WTC11 (cell line): ENCODE results near the gene FNDC5. TPM values are rescaled to one million over a fixed set of nuclear protein-coding genes. Genes with fewer than 3 reads are reported as not detected.

Source experiments
- ATAC-seq: fragments of 200-7000 bp; cut with Tn5 transposase; 2 replicates; pipeline ENCODE4 v1.10.0; 2021; ENCODE audit warnings: mild to moderate bottlenecking, moderate library complexity
- CTCF ChIA-PET: fragments of 300-600 bp; sonication (Branson Sonifier 250); formaldehyde crosslinking; loops from one replicate; lab custom pipeline; 2021; ENCODE audit warnings: antibody characterized with exemption; lab: Charles Lee
- POLR2A ChIA-PET: fragments of 350-600 bp; sonication (Branson Sonifier 250); formaldehyde crosslinking; loops from one replicate; lab custom pipeline; 2021; ENCODE audit warnings: antibody characterized with exemption; lab: Charles Lee
- DNase-seq: peaks from one replicate; pipeline ENCODE4 v3.0.0; 2021; ENCODE audit warnings: low spot score
- H3K27ac Mint-ChIP-seq: 2 replicates; pipeline ENCODE4 v1.8.0; 2021; ENCODE audit warnings: mixed read lengths
- H3K27me3 Mint-ChIP-seq: 2 replicates; pipeline ENCODE4 v1.8.0; 2021; ENCODE audit warnings: low read depth, mild to moderate bottlenecking, moderate library complexity, mixed read lengths
- H3K36me3 Mint-ChIP-seq: 2 replicates; pipeline ENCODE4 v1.8.0; 2021; ENCODE audit warnings: mixed read lengths
- H3K4me1 Mint-ChIP-seq: 2 replicates; pipeline ENCODE4 v1.8.0; 2022; ENCODE audit warnings: mixed read lengths
- H3K4me3 Mint-ChIP-seq: 2 replicates; pipeline ENCODE4 v1.8.0; 2021; ENCODE audit warnings: mild to moderate bottlenecking, moderate library complexity, mixed read lengths
- H3K9me3 Mint-ChIP-seq: 2 replicates; pipeline ENCODE4 v1.8.0; 2021; ENCODE audit warnings: mixed read lengths
- AFF4 ChIP-seq: sonication (generic); formaldehyde crosslinking; IDR thresholded peaks from 2 replicates; pipeline ENCODE4 v1.8.1; 2023; ENCODE audit warnings: mild to moderate bottlenecking, missing genetic modification reagents, borderline replicate concordance
- AR ChIP-seq: fragments of 250-450 bp; sonication (Bioruptor Pico); IDR thresholded peaks from 2 replicates; pipeline ENCODE4 v1.9.0; 2021; ENCODE audit warnings: mild to moderate bottlenecking
- ARID4B ChIP-seq: sonication (generic); formaldehyde crosslinking; IDR thresholded peaks from 2 replicates; pipeline ENCODE4 v1.8.0; 2023; ENCODE audit warnings: missing genetic modification reagents, mild to moderate bottlenecking, borderline replicate concordance
- ATF2 ChIP-seq: sonication (generic); formaldehyde crosslinking; IDR thresholded peaks from 2 replicates; pipeline ENCODE4 v1.8.1; 2022; ENCODE audit warnings: low read depth, missing genetic modification reagents, borderline replicate concordance
- CDX4 ChIP-seq: fragments of 250-450 bp; sonication (Bioruptor Pico); IDR thresholded peaks from 2 replicates; pipeline ENCODE4 v1.9.0; 2021; ENCODE audit warnings: moderate library complexity, mild to moderate bottlenecking, inconsistent platforms, borderline replicate concordance
- E2F4 ChIP-seq: sonication (generic); formaldehyde crosslinking; IDR thresholded peaks from 2 replicates; pipeline ENCODE4 v1.8.1; 2022; ENCODE audit warnings: low read depth, mild to moderate bottlenecking, moderate library complexity, missing genetic modification reagents, borderline replicate concordance
- ERG ChIP-seq: fragments of 250-450 bp; sonication (Bioruptor Pico); IDR thresholded peaks from 2 replicates; pipeline ENCODE4 v1.8.0; 2021; ENCODE audit warnings: mild to moderate bottlenecking
- ESRRA ChIP-seq: sonication (generic); formaldehyde crosslinking; IDR thresholded peaks from 2 replicates; pipeline ENCODE4 v1.8.1; 2022; ENCODE audit warnings: mild to moderate bottlenecking, missing genetic modification reagents, borderline replicate concordance
- ETV6 ChIP-seq: sonication (generic); formaldehyde crosslinking; IDR thresholded peaks from 2 replicates; pipeline ENCODE4 v1.8.1; 2022; ENCODE audit warnings: mild to moderate bottlenecking, missing genetic modification reagents
- GTF2I ChIP-seq: fragments of 250-450 bp; sonication (Bioruptor Pico); conservative IDR thresholded peaks from 2 replicates; pipeline ENCODE4 v1.4.0; 2021; ENCODE audit warnings: mild to moderate bottlenecking
- JUN ChIP-seq: sonication (generic); formaldehyde crosslinking; IDR thresholded peaks from 2 replicates; pipeline ENCODE4 v1.8.0; 2023; ENCODE audit warnings: mild to moderate bottlenecking, missing genetic modification reagents
- RELA ChIP-seq: sonication (generic); formaldehyde crosslinking; IDR thresholded peaks from 2 replicates; pipeline ENCODE4 v1.8.1; 2022; ENCODE audit warnings: missing genetic modification reagents, mild to moderate bottlenecking, borderline replicate concordance
- RORB ChIP-seq: fragments of 250-450 bp; sonication (Bioruptor Pico); IDR thresholded peaks from 2 replicates; pipeline ENCODE4 v1.9.0; 2021; ENCODE audit warnings: mild to moderate bottlenecking
- TEAD1 ChIP-seq: sonication (generic); formaldehyde crosslinking; IDR thresholded peaks from 2 replicates; pipeline ENCODE4 v1.8.0; 2022; ENCODE audit warnings: mild to moderate bottlenecking, missing genetic modification reagents
- ZNF232 ChIP-seq: sonication (generic); formaldehyde crosslinking; IDR thresholded peaks from 2 replicates; pipeline ENCODE4 v1.8.0; 2022; ENCODE audit warnings: mild to moderate bottlenecking, missing genetic modification reagents
- ZNF416 ChIP-seq: fragments of 250-450 bp; sonication (Bioruptor Pico); IDR thresholded peaks from 2 replicates; pipeline ENCODE4 v1.9.0; 2021; ENCODE audit warnings: mild to moderate bottlenecking, inconsistent platforms
- ZSCAN18 ChIP-seq: fragments of 250-450 bp; sonication (Bioruptor Pico); IDR thresholded peaks from 2 replicates; pipeline ENCODE4 v2.1.2; 2022; ENCODE audit warnings: mild to moderate bottlenecking, moderate library complexity
- total RNA-seq: library from RNA; stranded (reverse); gene quantifications from 3 replicates; pipeline ENCODE4 v1.2.3, GENCODE V29; 2021

FNDC5 gene
- total RNA-seq, 1 experiment from 2014 or later, result 1.2 TPM

- TF ChIP-seq ARID4B (CRISPR knock-in tag) (no peak), JUN (no peak), ESRRA (no peak), ETV6 (no peak), CDX4 (CRISPR knock-in tag) (no peak), AR (no peak)
These were observed 29.0 kb upstream of the FNDC5 start (continued) for GRCh38 chr1:32899586-32900296.

GRCh38 chr1:32898958-32899357, 28.2 kb upstream of the FNDC5 start:
- Mint-ChIP-seq H3K9me3 (no peaks in the 10 kb centered on the region), H3K4me1 (peaks cover 12% of the 10 kb centered on the region), H3K27me3 (peaks cover 60% of the 10 kb centered on the region), H3K27ac (no peak overlapping the region), H3K4me3 (no peak overlapping the region), H3K36me3 (no peaks in the 10 kb centered on the region)
- no peak for ATAC-seq
- no peak for DNase-seq
- POLR2A ChIA-PET, result no interaction called here
- CTCF ChIA-PET, result interaction anchor here (1.1 to 4.4 kb wide), 3 partner anchors 12 to 188 kb away, joined by 3 to 14 read pairs (median 6); no protein-coding TSS in a partner anchor
- TF ChIP-seq ZSCAN18, result no peak
- TF ChIP-seq ZNF232, result no peak
- no peak for TF ChIP-seq AFF4
- TF ChIP-seq TEAD1 (CRISPR knock-in tag), result no peak
- TF ChIP-seq RORB (CRISPR knock-in tag), result no peak
- no peak for TF ChIP-seq RELA
- TF ChIP-seq E2F4 (CRISPR knock-in tag), result no peak
- no peak for TF ChIP-seq GTF2I
- no peak for TF ChIP-seq ZNF416 (CRISPR knock-in tag)
- TF ChIP-seq ERG (CRISPR knock-in tag), result no peak
- TF ChIP-seq ATF2 (CRISPR knock-in tag), result no peak
